Heart right ventricle (tissue), 16 donors: ENCODE results near the gene ITPKB. TPM values are rescaled to one million over a fixed set of nuclear protein-coding genes. Genes with fewer than 3 reads are reported as not detected.
"Not testable (repeated sequence)": the region's sequence is repeated elsewhere in the genome, so short reads cannot be mapped to it uniquely, and the experiment has no call there.

Experiments
- ATAC-seq, 8 donors: fragments of 200-7000 bp; cut with Tn5 transposase; one replicate each; pipeline ENCODE4 v1.9.1; 2020; ENCODE audit warnings: mild to moderate bottlenecking in 8 of 8, moderate library complexity in 8 of 8, moderate number of reproducible peaks in 1 of 8
- DNase-seq, 2 donors: peaks; one replicate each; pipeline ENCODE4 v3.0.0-alpha.2; 2020
- H3K27ac ChIP-seq, 10 donors: fragments of 200-600 bp; sonication (generic) in 2 of 10; one replicate each; pipeline versions ENCODE4 v1.5.0 to v1.8.0; 2020 to 2022; ENCODE audit warnings: mild to moderate bottlenecking in 3 of 10
- H3K27me3 ChIP-seq, 7 donors: fragments of 200-600 bp; one replicate each; pipeline ENCODE4 v1.8.0; 2021 to 2022; ENCODE audit warnings: mild to moderate bottlenecking in 2 of 7
- H3K36me3 ChIP-seq, 9 donors: fragments of 200-600 bp; sonication (generic) in 1 of 9; one replicate each; pipeline versions ENCODE4 v1.5.0 to v1.8.0; 2020 to 2022; ENCODE audit warnings: mild to moderate bottlenecking in 2 of 9
- H3K4me1 ChIP-seq, 9 donors: fragments of 200-600 bp; sonication (generic) in 1 of 9; one replicate each; pipeline versions ENCODE4 v1.5.0 to v1.8.0; 2020 to 2022; ENCODE audit warnings: mild to moderate bottlenecking in 4 of 9
- H3K4me3 ChIP-seq, 10 donors: fragments of 200-600 bp; sonication (generic) in 2 of 10; one replicate each; pipeline versions ENCODE4 v1.5.0 to v1.8.0; 2020 to 2022; ENCODE audit warnings: mild to moderate bottlenecking in 7 of 10, moderate library complexity in 2 of 10
- H3K9me3 ChIP-seq, 11 donors: fragments of 200-600 bp in 10 of 11; sonication (generic) in 2 of 11; one replicate each; pipeline versions ENCODE4 v1.5.0 to v1.8.0; 2013 to 2022; ENCODE audit warnings: mild to moderate bottlenecking in 2 of 11, control low read depth in 1 of 11, moderate library complexity in 1 of 11
- WGBS, 2 donors: extraction: QIAGEN DNeasy Blood & Tissue Kit; methylation state at CpG; one replicate each; pipeline ENCODE4 v1.1.7; 2013; ENCODE audit warnings: inconsistent platforms in 1 of 2; 5-methylcytosine and 5-hydroxymethylcytosine counted together
- intact Hi-C, 10 donors: fragments of 100-400 bp; cut with DNase I; formaldehyde crosslinking; loops; one replicate each; pipeline versions ENCODE4 v1.11.1 to v1.14.2; 2022
- polyA plus RNA-seq, 2 donors: library from polyadenylated mRNA; stranded (reverse); fragments of 200-250 nt; gene quantifications; one replicate each; pipeline ENCODE4 v1.2.3, GENCODE V29; 2013
- total RNA-seq, 10 donors: library from RNA; stranded (reverse); fragmentation: NEBNext Ultra II Directional in 3 of 10; extraction: Animal tissue kit (Norgen Biotek cat#: 25700) in 3 of 10; gene quantifications; one replicate each; pipeline versions ENCODE4 v1.2.1 to v1.2.4, GENCODE V29; 2021 to 2023
- TF ChIP-seq, protein P1 (sequence below), 9 donors: fragments of 200-600 bp; sonication (generic) in 2 of 9; IDR thresholded peaks; one replicate each; pipeline versions ENCODE4 v1.5.0 to v1.8.0; 2021 to 2022; ENCODE audit warnings: antibody characterized with exemption in 9 of 9, mild to moderate bottlenecking in 5 of 9, moderate library complexity in 1 of 9
- donor health status: Arrhythmogenic right ventricular cardiomyopathy.
- donor health status: ischemic (EF 13 %, LVEDD 7.1; RV severe dilation, severe dysfunction).
- donor health status: healthy with polysubstance abuse.
- donor health status: DM: no; HTN: yes; CAD: no.
- donor health status: DM: no; HTN: no; CAD: no.
- donor health status: ischemic (EF 25% LVEDD 6.9; RV normal size, moderate dysfunction).
- donor health status: ischemic (EF 25% LVEDD 5.7; RV mildly dilated, moderate dysfunction).
- donor health status: healthy.
- donor health status: DM: yes; HTN: yes; CAD: no.
- donor health status: Ischemic cardiomyopathy.
- donor health status: ischemic (EF 35%, LVEDD 5.7; RV mildly dilated, moderate dysfunction).
- donor health status: nonischemic (EF 11% LVEDD 7.7; RV severe dilation, severe dysfunction).
- donor health status: DM: yes; HTN: yes; CAD: no.
- donor health status: PGD.
- donor health status: ischemic (EF 29% LVEDD 5.4; RV normal size, mild dysfunction).
- donor health status: nonischemic (EF 23%, LVEDD 6.1; RV moderate dilation, normal function).

The ITPKB gene
- total and polyA plus RNA-seq, 12 donors, result 4.5 to 30.5 (median 16.1) TPM

DNA sequence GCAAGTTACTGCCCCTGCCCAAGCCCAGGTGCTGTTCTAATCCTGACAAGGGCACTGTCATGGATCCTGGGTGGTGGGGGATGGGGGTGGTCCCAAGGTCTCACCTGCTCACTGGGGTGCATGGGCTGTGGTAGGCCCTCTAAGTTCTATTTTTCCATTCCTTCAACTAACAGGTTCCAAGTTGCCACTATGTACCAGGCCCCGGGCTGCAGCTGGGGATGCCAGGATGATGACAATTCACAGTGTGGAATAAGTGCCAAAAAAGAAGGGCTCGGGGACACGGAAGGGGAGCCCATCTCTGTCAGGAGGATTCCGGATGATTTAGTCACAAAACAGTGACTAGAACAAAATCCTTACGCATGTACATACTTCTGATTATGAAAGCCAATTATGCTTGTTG lies 114.6 kb downstream of the ITPKB start:
- WGBS, 2 donors, result 91 to 92% methylated on average over 5 of the region's 5 CpGs
- DNase-seq (no peak), ATAC-seq (no peak)
- TF ChIP-seq, protein P1, sequence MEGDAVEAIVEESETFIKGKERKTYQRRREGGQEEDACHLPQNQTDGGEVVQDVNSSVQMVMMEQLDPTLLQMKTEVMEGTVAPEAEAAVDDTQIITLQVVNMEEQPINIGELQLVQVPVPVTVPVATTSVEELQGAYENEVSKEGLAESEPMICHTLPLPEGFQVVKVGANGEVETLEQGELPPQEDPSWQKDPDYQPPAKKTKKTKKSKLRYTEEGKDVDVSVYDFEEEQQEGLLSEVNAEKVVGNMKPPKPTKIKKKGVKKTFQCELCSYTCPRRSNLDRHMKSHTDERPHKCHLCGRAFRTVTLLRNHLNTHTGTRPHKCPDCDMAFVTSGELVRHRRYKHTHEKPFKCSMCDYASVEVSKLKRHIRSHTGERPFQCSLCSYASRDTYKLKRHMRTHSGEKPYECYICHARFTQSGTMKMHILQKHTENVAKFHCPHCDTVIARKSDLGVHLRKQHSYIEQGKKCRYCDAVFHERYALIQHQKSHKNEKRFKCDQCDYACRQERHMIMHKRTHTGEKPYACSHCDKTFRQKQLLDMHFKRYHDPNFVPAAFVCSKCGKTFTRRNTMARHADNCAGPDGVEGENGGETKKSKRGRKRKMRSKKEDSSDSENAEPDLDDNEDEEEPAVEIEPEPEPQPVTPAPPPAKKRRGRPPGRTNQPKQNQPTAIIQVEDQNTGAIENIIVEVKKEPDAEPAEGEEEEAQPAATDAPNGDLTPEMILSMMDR (IDR thresholded peaks at IDR 0.05), result no peak
- Histone ChIP-seq H3K9me3 (peaks cover 0 to 17% (median 0%) of the 10 kb centered on the region in 11 donors), H3K27ac (no peak overlapping the region), H3K4me1 (peaks cover 0 to 10% (median 0%) of the 10 kb centered on the region in 9 donors), H3K36me3 (no peaks in the 10 kb centered on the region), H3K27me3 (no peaks in the 10 kb centered on the region), H3K4me3 (no peak overlapping the region)
- intact Hi-C loops, result loop anchor here in 1 of 10 donors (10.0 kb wide), 1 partner anchor 200 kb away; no protein-coding TSS in a partner anchor

DNA sequence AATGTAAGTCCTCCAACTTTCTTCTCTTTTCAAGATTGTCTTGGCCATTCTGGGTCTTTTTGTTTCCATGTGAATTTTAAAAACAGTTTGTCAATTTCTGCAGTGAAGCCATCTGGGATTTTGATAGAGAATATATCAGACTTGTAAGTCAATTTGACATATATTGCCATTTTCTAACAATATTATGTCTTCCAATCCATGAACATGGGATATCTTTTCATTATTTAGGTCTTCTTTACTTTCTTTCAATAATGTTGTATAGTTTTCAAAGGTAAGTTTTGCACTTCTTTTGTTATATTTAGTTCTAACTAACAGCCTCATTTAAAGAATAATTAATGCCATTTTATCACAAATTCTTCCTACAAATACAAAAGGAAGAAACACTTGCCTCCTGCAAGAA lies 117.1 kb downstream of the ITPKB start:
- ATAC-seq (no peak), DNase-seq (no peak)
- no peaks in the 10 kb centered on the region for H3K27me3 ChIP-seq
- intact Hi-C loops, result loop anchor here in 1 of 10 donors (10.0 kb wide), 1 partner anchor 197 kb away; no protein-coding TSS in a partner anchor
- peaks cover 0 to 10% (median 0%) of the 10 kb centered on the region in 9 donors for H3K4me1 ChIP-seq
- H3K4me3 ChIP-seq, result no peak overlapping the region
- no peaks in the 10 kb centered on the region for H3K36me3 ChIP-seq
- no peak overlapping the region for H3K27ac ChIP-seq
- TF ChIP-seq, protein P1 (IDR thresholded peaks at IDR 0.05), result no peak
- H3K9me3 ChIP-seq, result peaks cover 0 to 18% (median 0%) of the 10 kb centered on the region in 11 donors

DNA sequence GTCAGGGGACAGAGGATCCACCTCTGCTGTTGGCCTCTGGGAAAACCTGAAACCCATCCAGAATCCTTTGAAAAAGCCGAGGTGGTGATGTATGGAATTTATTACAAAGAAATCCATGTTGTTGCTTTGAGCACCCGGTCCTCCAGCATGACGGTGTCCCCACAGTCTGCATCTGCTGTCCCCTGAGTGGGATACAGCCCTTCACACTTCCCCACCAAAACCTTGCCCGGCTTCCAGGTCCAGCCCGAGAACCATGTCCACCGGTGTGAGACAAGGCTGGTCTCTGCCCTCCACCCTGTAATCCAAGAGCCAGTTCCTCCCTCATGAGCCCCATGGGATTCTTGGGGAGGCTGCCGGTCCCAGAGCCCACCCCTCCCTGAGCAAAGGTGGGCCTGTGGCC lies 120.1 kb downstream of the ITPKB start:
- peaks cover 0 to 18% (median 0%) of the 10 kb centered on the region in 11 donors for H3K9me3 ChIP-seq
- TF ChIP-seq, protein P1 (IDR thresholded peaks at IDR 0.05), result no peak
- intact Hi-C loops, result loop anchor here in 2 of 10 donors (10.0 kb wide), 1 partner anchor 194 kb away; no protein-coding TSS in a partner anchor
- H3K27ac ChIP-seq, result no peak overlapping the region
- no peaks in the 10 kb centered on the region for H3K36me3 ChIP-seq
- DNase-seq (no peak), ATAC-seq (no peak)
- no peaks in the 10 kb centered on the region for H3K4me1 ChIP-seq
- WGBS, 2 donors, result 92 to 93% methylated on average over 7 of the region's 7 CpGs
- H3K27me3 ChIP-seq, result no peaks in the 10 kb centered on the region
- no peak overlapping the region for H3K4me3 ChIP-seq

DNA sequence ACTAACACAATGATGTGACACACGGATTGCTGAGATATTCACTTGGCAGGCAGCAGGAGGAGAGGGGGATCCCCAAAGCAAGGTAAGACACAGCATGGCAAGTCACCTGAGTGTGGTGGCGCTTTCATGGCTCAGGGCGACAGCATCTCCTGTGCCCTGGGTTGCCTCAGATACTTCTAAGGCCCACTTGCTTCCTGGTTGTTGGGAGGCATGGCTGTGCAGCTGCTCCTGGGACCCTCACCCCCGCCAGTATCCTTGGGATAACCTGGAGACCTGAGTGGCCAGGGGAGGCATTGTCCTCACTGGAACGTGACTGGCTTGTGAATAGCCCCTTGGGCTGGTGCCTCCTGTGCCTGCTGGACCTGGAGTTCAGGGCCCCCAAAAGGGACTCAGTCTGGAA lies 120.7 kb downstream of the ITPKB start:
- Histone ChIP-seq H3K4me1 (no peaks in the 10 kb centered on the region), H3K36me3 (no peaks in the 10 kb centered on the region), H3K27me3 (no peaks in the 10 kb centered on the region), H3K9me3 (peaks cover 0 to 18% (median 0%) of the 10 kb centered on the region in 11 donors), H3K27ac (no peak overlapping the region), H3K4me3 (no peak overlapping the region)
- intact Hi-C loops, result loop anchor here in 2 of 10 donors (10.0 kb wide), 1 partner anchor 194 kb away; no protein-coding TSS in a partner anchor
- TF ChIP-seq, protein P1 (IDR thresholded peaks at IDR 0.05), result no peak
- no peak for ATAC-seq
- WGBS, 2 donors, result 65 to 91% methylated on average over 5 of the region's 5 CpGs
- no peak for DNase-seq

DNA sequence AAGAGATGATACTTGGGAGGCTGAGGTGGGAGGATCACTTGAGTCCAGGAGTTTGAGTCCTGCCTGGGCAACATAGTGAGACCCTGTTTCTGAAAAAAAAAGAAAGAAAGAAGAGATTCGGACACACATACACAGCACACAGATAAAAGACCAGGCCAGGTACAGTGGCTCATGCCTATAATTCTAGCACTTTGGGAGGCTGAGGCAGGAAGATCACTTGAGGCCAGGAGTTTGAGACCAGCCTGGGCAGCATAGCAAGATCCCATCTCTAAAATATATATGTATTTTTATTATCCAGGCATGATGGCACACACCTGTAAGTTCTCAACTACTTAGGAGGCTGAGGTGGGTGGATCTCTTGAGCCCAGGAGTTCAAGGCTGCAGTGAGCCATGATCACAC lies 121.4 kb downstream of the ITPKB start:
- not testable (repeated sequence) for H3K4me1 ChIP-seq, H3K36me3 ChIP-seq, H3K4me3 ChIP-seq, H3K27ac ChIP-seq, ATAC-seq, H3K27me3 ChIP-seq, DNase-seq
- WGBS, 2 donors, result 100% methylated on average over 1 of the region's 1 CpG
- intact Hi-C loops, result loop anchor here in 2 of 10 donors (10.0 kb wide), 1 partner anchor 193 kb away; no protein-coding TSS in a partner anchor
- H3K9me3 ChIP-seq, result peaks cover 0 to 18% (median 0%) of the 10 kb centered on the region in 11 donors
